HG03135 (cell line): ENCODE data around the gene PIGX.
"Not testable (repeated sequence)": the region's sequence is repeated elsewhere in the genome, so short reads cannot be mapped to it uniquely, and the experiment has no call there.

Experiments
- ATAC-seq: cut with Tn5 transposase; IDR thresholded peaks from one replicate; pipeline ENCODE4 v1.9.1; 2021; ENCODE audit warnings: mild to moderate bottlenecking, moderate library complexity; ENCODE audit not compliant: unreplicated experiment

Gene PIGX

GRCh38 chr3:196700801-196701200, 11.4 kb upstream of the PIGX start:
- no peak for ATAC-seq

GRCh38 chr3:196706327-196706726, 5.8 kb upstream of the PIGX start:
- ATAC-seq = no peak

- no peak for ATAC-seq
Observed at GRCh38 chr3:196706731-196707130, 5.4 kb upstream of the PIGX start.

GRCh38 chr3:196707566-196707965, 4.6 kb upstream of the PIGX start:
- ATAC-seq = no peak

- no peak for ATAC-seq
Observed at GRCh38 chr3:196708467-196708866, 3.7 kb upstream of the PIGX start.

GRCh38 chr3:196712514-196713413, 587 bp downstream of the PIGX start:
- ATAC-seq = peak; percentile 52

- ATAC-seq = not testable (repeated sequence)
Observed at GRCh38 chr3:196717162-196717561, 5.0 kb downstream of the PIGX start.

GRCh38 chr3:196721097-196721496, 8.9 kb downstream of the PIGX start:
- no peak for ATAC-seq

- no peak for ATAC-seq
Observed at GRCh38 chr3:196726788-196727675, 14.9 kb downstream of the PIGX start.

- no peak for ATAC-seq
Observed at GRCh38 chr3:196735751-196736150, 23.6 kb downstream of the PIGX start.

GRCh38 chr3:196736670-196737374, 24.6 kb downstream of the PIGX start:
- ATAC-seq = no peak

GRCh38 chr3:196737655-196738054, 25.5 kb downstream of the PIGX start:
- no peak for ATAC-seq

GRCh38 chr3:196739671-196740480, 27.7 kb downstream of the PIGX start, which contains the start of gene PAK2:
Gene PAK2 (plus strand): TSS chr3:196739857. CDS start chr3:196782647, 42,790 bp downstream.
- ATAC-seq = peak; percentile 84

GRCh38 chr3:196740481-196741248, 28.5 kb downstream of the PIGX start:
- ATAC-seq = peak; percentile 3

GRCh38 chr3:196741249-196741889, 29.2 kb downstream of the PIGX start:
- ATAC-seq = no peak

- not testable (repeated sequence) for ATAC-seq
Observed at GRCh38 chr3:196743569-196743968, 31.4 kb downstream of the PIGX start.

- ATAC-seq = no peak
Observed at GRCh38 chr3:196749125-196749524, 36.9 kb downstream of the PIGX start.

- no peak for ATAC-seq
Observed at GRCh38 chr3:196753201-196753600, 41.0 kb downstream of the PIGX start.
